ENCODE data around the gene GPR50. TPM values are rescaled to one million over a fixed set of nuclear protein-coding genes. Genes with fewer than 3 reads are reported as not detected.

GPR50 gene
- total RNA-seq, 1 donor from 2014 or later = not detected

GRCh38 chrX:151206871-151207270, 30.5 kb downstream of the GPR50 start:
- ATAC-seq (no peak), DNase-seq (ENCODE audit: low spot score) (no peak)
- intact Hi-C loops (cut with DNase I) = no loop called here

GRCh38 chrX:151225843-151226242, 49.5 kb downstream of the GPR50 start:
- DNase-seq (ENCODE audit: low spot score) = no peak
- no peak for ATAC-seq
- intact Hi-C loops (cut with DNase I) = no loop called here

- no peak for DNase-seq (ENCODE audit: low spot score)
- intact Hi-C loops (cut with DNase I) = no loop called here
- ATAC-seq = no peak
These were observed 50.6 kb downstream of the GPR50 start for GRCh38 chrX:151226941-151227340.

GRCh38 chrX:151227627-151228026, 51.2 kb downstream of the GPR50 start:
- intact Hi-C loops (cut with DNase I) = no loop called here
- no peak for ATAC-seq
- DNase-seq (ENCODE audit: low spot score) = no peak

GRCh38 chrX:151228935-151229334, 52.6 kb downstream of the GPR50 start:
- DNase-seq (ENCODE audit: low spot score) = no peak
- intact Hi-C loops (cut with DNase I) = no loop called here
- no peak for ATAC-seq

Small RNA genes lying within 50 kb of the gene (microRNA-seq; reads per million reads assigned to microRNA genes)
- not detected for gene MIR4330

Other genes with a start within 250 kb of the GPR50 start
- gene HMGB3, start 193.2 kb upstream of the GPR50 start, total RNA-seq = 28.4 TPM
- gene VMA21, start 220.6 kb downstream of the GPR50 start, total RNA-seq = 28.0 TPM

All from sciatic nerve (tissue), 2 donors.